NT2/D1 (cell line): ENCODE results near the gene ROBO1.

ENCODE experiments used
- DNase-seq: peaks from one replicate; pipeline ENCODE4 v3.0.0-alpha.2; 2011; ENCODE audit warnings: low read depth, low spot score
- H3K27me3 ChIP-seq: 2 replicates; pipeline ENCODE4 v1.6.0; 2011; ENCODE audit warnings: mild to moderate bottlenecking; ENCODE audit not compliant: insufficient read length, insufficient read depth
- H3K36me3 ChIP-seq: 2 replicates; pipeline ENCODE4 v1.6.1; 2011; ENCODE audit warnings: mild to moderate bottlenecking, low read length, mixed read lengths; ENCODE audit not compliant: insufficient read depth, insufficient read length
- H3K4me1 ChIP-seq: 2 replicates; pipeline ENCODE4 v1.5.1; 2011; ENCODE audit not compliant: insufficient read depth, insufficient read length
- H3K4me3 ChIP-seq: 2 replicates; pipeline ENCODE4 v1.5.1; 2011; ENCODE audit warnings: low read depth; ENCODE audit not compliant: insufficient read length
- H3K9ac ChIP-seq: 2 replicates; pipeline ENCODE4 v1.6.0; 2011; ENCODE audit warnings: low read depth; ENCODE audit not compliant: insufficient read length
- H3K9me3 ChIP-seq: 2 replicates; pipeline ENCODE4 v1.5.1; 2011; ENCODE audit warnings: mild to moderate bottlenecking, low read length; ENCODE audit not compliant: insufficient read depth
- SUZ12 ChIP-seq: IDR thresholded peaks from 2 replicates; pipeline ENCODE4 v1.6.1; 2011; ENCODE audit not compliant: insufficient read length, insufficient read depth; ENCODE audit errors: extremely low read depth
- YY1 ChIP-seq: IDR thresholded peaks from 2 replicates; pipeline ENCODE4 v1.6.1; 2011; ENCODE audit not compliant: insufficient read length, insufficient read depth
- ZNF274 ChIP-seq: IDR thresholded peaks from 2 replicates; pipeline ENCODE4 v1.6.1; 2011; ENCODE audit warnings: mild to moderate bottlenecking, low read depth, low read length

The ROBO1 gene

DNA sequence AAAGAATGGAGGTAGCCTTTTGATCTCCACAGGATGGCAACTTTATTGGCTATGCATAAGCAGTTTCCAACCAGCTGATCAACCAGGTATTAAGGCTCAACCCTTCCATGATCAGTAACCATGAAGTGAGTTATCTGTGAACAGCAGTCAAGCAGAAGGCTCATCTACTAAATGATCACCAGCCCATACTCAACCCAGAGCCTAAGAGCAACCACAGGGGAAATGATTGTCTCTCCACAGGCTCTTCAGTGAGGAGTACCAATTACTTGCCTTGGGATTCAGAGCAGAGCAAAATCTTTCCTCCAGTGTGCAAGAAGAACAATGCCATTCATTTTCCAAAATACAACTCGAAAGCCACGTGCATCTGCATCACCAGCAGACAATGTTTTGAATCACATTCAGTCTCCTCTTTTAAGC, 754.8 kb downstream of the ROBO1 start:
- Histone ChIP-seq H3K36me3 (no peaks in the 10 kb centered on the region), H3K4me3 (no peak overlapping the region), H3K9ac (no peak overlapping the region), H3K27me3 (no peaks in the 10 kb centered on the region), H3K4me1 (no peaks in the 10 kb centered on the region), H3K9me3 (no peaks in the 10 kb centered on the region)
- TF ChIP-seq SUZ12, result no peak
- no peak for TF ChIP-seq ZNF274
- no peak for TF ChIP-seq YY1
- no peak for DNase-seq

DNA sequence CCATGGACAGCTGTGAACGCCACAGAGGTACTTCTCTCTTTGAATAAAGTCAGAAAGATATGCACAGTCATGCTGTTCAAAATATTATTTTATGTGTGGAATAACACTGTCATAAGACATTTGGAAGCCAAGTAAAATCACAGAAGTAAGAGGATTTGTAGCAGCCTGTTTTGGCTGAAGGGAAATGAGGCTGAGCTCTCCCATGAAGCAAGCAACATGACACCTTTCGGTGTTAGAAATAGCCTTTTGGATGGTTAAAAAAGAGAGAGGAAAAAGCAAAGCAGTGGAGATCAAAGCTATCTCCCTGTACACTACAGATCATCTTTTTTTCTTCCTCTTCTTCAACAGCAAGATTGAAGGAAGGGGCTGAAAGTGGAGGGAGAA, 755.3 kb downstream of the ROBO1 start:
- H3K27me3 ChIP-seq, result no peaks in the 10 kb centered on the region
- H3K4me1 ChIP-seq, result no peaks in the 10 kb centered on the region
- H3K9ac ChIP-seq, result no peak overlapping the region
- no peak overlapping the region for H3K4me3 ChIP-seq
- no peak for DNase-seq
- TF ChIP-seq YY1 (no peak), SUZ12 (no peak), ZNF274 (no peak)
- no peaks in the 10 kb centered on the region for H3K36me3 ChIP-seq
- H3K9me3 ChIP-seq, result no peaks in the 10 kb centered on the region

DNA sequence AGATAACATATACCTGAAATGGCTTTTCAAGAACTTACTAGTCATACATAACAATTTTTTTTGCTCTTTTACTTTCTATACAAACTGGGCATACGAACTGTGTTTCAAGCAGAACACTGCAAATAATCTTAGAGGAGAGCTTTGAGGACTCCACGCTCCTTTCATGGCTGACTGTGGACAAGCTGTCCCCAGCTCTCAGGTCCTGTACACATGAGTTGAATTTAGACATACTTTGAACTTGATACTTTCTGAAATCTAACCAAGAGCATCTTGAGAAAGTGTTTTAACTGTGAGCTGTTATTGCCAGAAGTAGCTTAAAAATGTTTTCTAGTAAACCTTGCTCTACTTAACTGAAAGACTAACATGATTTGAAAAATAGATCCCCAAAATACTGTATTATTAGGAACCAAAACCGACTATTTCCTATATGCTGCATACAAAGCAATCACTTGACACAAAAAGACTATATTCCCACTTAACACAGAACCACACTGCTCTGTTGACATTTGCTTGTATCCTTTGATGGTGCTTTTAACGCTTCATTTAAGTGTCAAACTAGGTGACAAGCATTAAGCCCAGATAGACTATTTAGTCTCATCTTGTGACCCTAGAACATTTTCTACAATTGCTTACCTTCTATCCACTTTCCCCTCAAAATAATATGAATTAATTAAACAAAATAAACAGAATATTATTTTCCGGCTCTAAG, 755.8 kb downstream of the ROBO1 start:
- no peak overlapping the region for H3K4me3 ChIP-seq
- no peak for DNase-seq
- no peaks in the 10 kb centered on the region for H3K4me1 ChIP-seq
- no peaks in the 10 kb centered on the region for H3K27me3 ChIP-seq
- no peaks in the 10 kb centered on the region for H3K36me3 ChIP-seq
- no peak overlapping the region for H3K9ac ChIP-seq
- no peaks in the 10 kb centered on the region for H3K9me3 ChIP-seq
- TF ChIP-seq ZNF274 (no peak), YY1 (no peak), SUZ12 (no peak)

DNA sequence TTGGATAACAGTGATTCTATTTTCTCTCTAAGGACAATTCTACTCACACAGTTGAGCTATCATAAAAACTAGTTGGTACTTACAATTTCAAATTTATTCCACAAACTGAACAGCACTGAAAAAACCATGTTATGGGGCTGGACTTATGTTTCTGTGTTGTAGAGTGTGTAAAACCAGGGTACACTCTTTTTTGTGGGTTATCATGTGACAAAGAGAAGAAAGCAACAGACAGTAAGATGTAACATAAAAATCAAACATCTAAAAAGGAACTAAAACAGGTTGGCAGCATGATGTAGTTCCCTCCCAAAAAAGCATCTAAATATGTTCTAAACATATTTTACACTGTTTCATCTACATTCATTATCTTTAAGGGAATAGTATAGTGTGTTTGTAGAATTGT, 757.9 kb downstream of the ROBO1 start:
- no peaks in the 10 kb centered on the region for H3K9me3 ChIP-seq
- H3K27me3 ChIP-seq, result no peaks in the 10 kb centered on the region
- no peak for DNase-seq
- TF ChIP-seq YY1 (no peak), ZNF274 (no peak), SUZ12 (no peak)
- no peak overlapping the region for H3K4me3 ChIP-seq
- no peaks in the 10 kb centered on the region for H3K4me1 ChIP-seq
- no peak overlapping the region for H3K9ac ChIP-seq
- H3K36me3 ChIP-seq, result no peaks in the 10 kb centered on the region

DNA sequence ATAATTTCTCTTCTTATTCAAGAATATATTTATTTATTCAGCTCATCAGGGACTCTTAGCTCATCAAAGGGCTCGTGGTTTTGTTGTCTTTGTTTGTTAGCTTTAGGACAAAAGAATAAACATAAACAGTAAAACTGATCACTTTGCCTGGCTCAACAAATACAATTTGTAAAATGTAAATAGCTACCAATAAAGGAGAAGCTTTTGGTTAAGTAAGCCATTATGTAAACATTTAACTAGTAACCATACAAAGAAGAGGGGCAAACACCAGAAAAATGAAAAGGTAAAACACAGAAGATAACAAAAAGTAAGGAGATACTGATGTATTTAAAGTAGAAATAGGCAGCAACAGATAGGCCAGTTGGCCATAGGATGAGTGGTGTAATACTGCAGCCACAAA, 761.7 kb downstream of the ROBO1 start:
- no peak for DNase-seq
- no peak for TF ChIP-seq SUZ12
- TF ChIP-seq YY1, result no peak
- TF ChIP-seq ZNF274, result no peak
- H3K9ac ChIP-seq, result no peak overlapping the region
- H3K27me3 ChIP-seq, result no peaks in the 10 kb centered on the region
- no peaks in the 10 kb centered on the region for H3K4me1 ChIP-seq
- H3K9me3 ChIP-seq, result 0 out of 2 replicates have a peak, but pooled peaks cover 4% of the 10 kb centered on the region
- no peaks in the 10 kb centered on the region for H3K36me3 ChIP-seq
- H3K4me3 ChIP-seq, result no peak overlapping the region

DNA sequence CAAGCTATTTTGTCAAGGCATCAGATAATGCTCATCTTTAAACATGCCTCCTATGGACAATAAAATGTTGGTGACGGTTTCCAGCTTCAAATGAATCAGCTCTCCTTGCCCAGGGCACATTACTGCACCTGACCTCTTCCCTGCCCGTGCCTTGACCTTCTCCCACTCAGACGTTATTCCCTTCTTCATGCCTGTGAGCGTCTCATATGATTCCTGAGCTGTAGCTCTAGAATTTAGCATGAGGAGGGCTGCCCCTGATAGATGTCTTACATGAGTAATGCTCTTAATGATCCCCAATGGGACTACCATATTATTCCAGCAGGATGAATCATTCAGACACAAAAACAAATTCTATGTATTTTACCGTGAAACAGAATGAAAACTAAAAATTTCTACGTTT, 762.7 kb downstream of the ROBO1 start:
- Histone ChIP-seq H3K36me3 (no peaks in the 10 kb centered on the region), H3K27me3 (no peaks in the 10 kb centered on the region), H3K4me3 (no peak overlapping the region), H3K9ac (no peak overlapping the region), H3K4me1 (no peaks in the 10 kb centered on the region), H3K9me3 (0 out of 2 replicates have a peak, but pooled peaks cover 4% of the 10 kb centered on the region)
- no peak for DNase-seq
- no peak for TF ChIP-seq SUZ12
- no peak for TF ChIP-seq ZNF274
- no peak for TF ChIP-seq YY1

DNA sequence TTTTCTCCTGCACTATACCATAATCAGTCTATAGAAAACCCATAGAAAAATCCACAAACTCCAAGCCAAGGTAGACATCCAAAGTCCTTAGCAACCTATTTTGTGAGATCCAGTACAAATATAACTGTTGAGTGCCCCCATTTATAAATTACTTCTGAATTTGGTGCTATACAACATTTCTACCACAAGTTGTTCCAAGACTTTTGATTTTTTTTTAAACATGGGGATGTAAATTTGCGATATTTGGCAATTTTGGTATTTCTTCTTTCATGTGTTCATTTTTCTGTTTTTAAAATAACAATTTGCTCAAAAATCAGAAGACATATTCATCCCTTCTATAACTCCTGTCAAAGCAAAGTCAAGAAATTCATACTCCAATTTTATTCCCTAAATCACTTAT, 763.8 kb downstream of the ROBO1 start:
- Histone ChIP-seq H3K36me3 (no peaks in the 10 kb centered on the region), H3K27me3 (no peaks in the 10 kb centered on the region), H3K4me3 (no peak overlapping the region), H3K9ac (no peak overlapping the region), H3K9me3 (peaks cover 4% of the 10 kb centered on the region; the same call in 1 of the 2 replicates), H3K4me1 (no peaks in the 10 kb centered on the region)
- DNase-seq, result no peak
- TF ChIP-seq SUZ12 (no peak), ZNF274 (no peak), YY1 (no peak)
